Lower leg skin (tissue), 3 donors: Measurements from ENCODE around the gene ERC2.

Source experiments
- POLR2A ChIP-seq, 2 donors: fragments of 450-650 bp; IDR thresholded peaks; one replicate each; pipeline ENCODE4 v1.6.1; 2016 to 2017; ENCODE audit warnings: antibody characterized with exemption in 2 of 2, mild to moderate bottlenecking in 1 of 2, moderate library complexity in 1 of 2
- TF ChIP-seq, protein P1 (sequence below), 3 donors: fragments of 450-650 bp; IDR thresholded peaks; one replicate each; pipeline ENCODE4 v1.5.1; 2016; ENCODE audit warnings: antibody characterized with exemption in 3 of 3, mild to moderate bottlenecking in 3 of 3, moderate library complexity in 2 of 3

- TF ChIP-seq, protein P1, sequence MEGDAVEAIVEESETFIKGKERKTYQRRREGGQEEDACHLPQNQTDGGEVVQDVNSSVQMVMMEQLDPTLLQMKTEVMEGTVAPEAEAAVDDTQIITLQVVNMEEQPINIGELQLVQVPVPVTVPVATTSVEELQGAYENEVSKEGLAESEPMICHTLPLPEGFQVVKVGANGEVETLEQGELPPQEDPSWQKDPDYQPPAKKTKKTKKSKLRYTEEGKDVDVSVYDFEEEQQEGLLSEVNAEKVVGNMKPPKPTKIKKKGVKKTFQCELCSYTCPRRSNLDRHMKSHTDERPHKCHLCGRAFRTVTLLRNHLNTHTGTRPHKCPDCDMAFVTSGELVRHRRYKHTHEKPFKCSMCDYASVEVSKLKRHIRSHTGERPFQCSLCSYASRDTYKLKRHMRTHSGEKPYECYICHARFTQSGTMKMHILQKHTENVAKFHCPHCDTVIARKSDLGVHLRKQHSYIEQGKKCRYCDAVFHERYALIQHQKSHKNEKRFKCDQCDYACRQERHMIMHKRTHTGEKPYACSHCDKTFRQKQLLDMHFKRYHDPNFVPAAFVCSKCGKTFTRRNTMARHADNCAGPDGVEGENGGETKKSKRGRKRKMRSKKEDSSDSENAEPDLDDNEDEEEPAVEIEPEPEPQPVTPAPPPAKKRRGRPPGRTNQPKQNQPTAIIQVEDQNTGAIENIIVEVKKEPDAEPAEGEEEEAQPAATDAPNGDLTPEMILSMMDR (IDR thresholded peaks at IDR 0.05) = no peak
- TF ChIP-seq POLR2A (IDR thresholded peaks at IDR 0.05) = no peak
Observed at GRCh38 chr3:55655544-55655943, 812.7 kb downstream of the ERC2 start.
